Epithelial cell of esophagus (primary cell): ENCODE data around the gene GINS1.
"Not testable (repeated sequence)": the region's sequence is repeated elsewhere in the genome, so short reads cannot be mapped to it uniquely, and the experiment has no call there.

ENCODE experiments used
- DNase-seq: peaks from one replicate; pipeline ENCODE4 v3.0.0; 2010; ENCODE audit warnings: low read depth
- H3K4me3 ChIP-seq: 2 replicates; pipeline ENCODE4 v1.5.1; 2011; ENCODE audit warnings: mild to moderate bottlenecking, low read length, control low read depth
- CTCF ChIP-seq: IDR thresholded peaks from 2 replicates; pipeline ENCODE4 v1.5.1; 2011; ENCODE audit warnings: low read depth, mild to moderate bottlenecking, low read length, control low read depth, inconsistent platforms; ENCODE audit not compliant: insufficient read depth; ENCODE audit errors: missing control alignments

Gene GINS1

GRCh38 chr20:25399037-25399430 lies 8.4 kb upstream of the GINS1 start:
- TF ChIP-seq CTCF: peak; percentile 64

GRCh38 chr20:25400291-25400732 lies 7.2 kb upstream of the GINS1 start:
- DNase-seq, H3K4me3 ChIP-seq: not testable (repeated sequence)

More at GRCh38 chr20:25399037-25399430, 8.4 kb upstream of the GINS1 start:
- DNase-seq: peak; percentile 80
- no peak overlapping the region for H3K4me3 ChIP-seq

- no peak for TF ChIP-seq CTCF
- no peak overlapping the region for H3K4me3 ChIP-seq
- no peak for DNase-seq
Measured at GRCh38 chr20:25402583-25402982, 4.9 kb upstream of the GINS1 start.

GRCh38 chr20:25408170-25408547 lies 686 bp downstream of the GINS1 start:
- no peak for DNase-seq
- peak overlapping the region; percentile 81 for H3K4me3 ChIP-seq
- no peak for TF ChIP-seq CTCF

GRCh38 chr20:25408890-25409289 lies 1.4 kb downstream of the GINS1 start:
- no peak for DNase-seq
- no peak for TF ChIP-seq CTCF
- peak overlapping the region; percentile 81 for H3K4me3 ChIP-seq

- no peak for TF ChIP-seq CTCF
- DNase-seq: peak; percentile 35
Measured at GRCh38 chr20:25418776-25419175, 11.3 kb downstream of the GINS1 start.

GRCh38 chr20:25421102-25421501 lies 13.6 kb downstream of the GINS1 start:
- no peak overlapping the region for H3K4me3 ChIP-seq
- no peak for DNase-seq
- TF ChIP-seq CTCF: no peak

More at GRCh38 chr20:25418776-25419175, 11.3 kb downstream of the GINS1 start:
- H3K4me3 ChIP-seq: no peak overlapping the region
